OCI-LY7 (cell line): Measurements from ENCODE around the gene ABHD15. TPM values are rescaled to one million over a fixed set of nuclear protein-coding genes. Genes with fewer than 3 reads are reported as not detected.

ENCODE experiments used
- BruUV-seq: library from RNA; stranded (reverse); fragments of 400-500 nt; replicated peaks from 2 replicates; lab custom pipeline; 2021; lab: Mats Ljungman, UMichigan
- CTCF ChIA-PET: fragments of 300-600 bp; sonication (Branson Sonifier 250); formaldehyde crosslinking; loops from one replicate; lab custom pipeline; 2022; ENCODE audit warnings: antibody characterized with exemption; ENCODE audit not compliant: unreplicated experiment; lab: Charles Lee
- POLR2A ChIA-PET: fragments of 300-600 bp; sonication (Branson Sonifier 250); formaldehyde crosslinking; loops from one replicate; lab custom pipeline; 2022; ENCODE audit warnings: antibody characterized with exemption; lab: Charles Lee
- DNase-seq: peaks from one replicate; pipeline ENCODE4 v3.0.0-alpha.2; 2015; ENCODE audit warnings: low spot score
- H2AFZ ChIP-seq: fragments of 200-600 bp; sonication (generic), shearing (Covaris generic); 2 replicates; pipeline ENCODE4 v1.6.1; 2014; ENCODE audit warnings: mild to moderate bottlenecking, antibody characterized with exemption, low read length, moderate library complexity
- H3K27ac ChIP-seq: fragments of 200-600 bp; sonication (generic); 2 replicates; pipeline ENCODE4 v1.5.1; 2014; ENCODE audit warnings: mixed run types, low read depth, mild to moderate bottlenecking, moderate library complexity, low read length, inconsistent platforms; ENCODE audit not compliant: poor library complexity, severe bottlenecking
- H3K36me3 ChIP-seq: fragments of 200-600 bp; sonication (generic); 2 replicates; pipeline ENCODE4 v1.6.1; 2014; ENCODE audit warnings: mild to moderate bottlenecking, antibody characterized with exemption, low read length, moderate library complexity, mixed read lengths; ENCODE audit not compliant: insufficient read depth
- H3K4me1 ChIP-seq: fragments of 200-600 bp; sonication (generic); 2 replicates; pipeline ENCODE4 v1.5.1; 2014; ENCODE audit warnings: mild to moderate bottlenecking, low read length; ENCODE audit not compliant: insufficient read depth, poor library complexity, severe bottlenecking
- H3K4me2 ChIP-seq: fragments of 200-600 bp; sonication (generic); 2 replicates; pipeline ENCODE4 v1.6.1; 2014; ENCODE audit warnings: mild to moderate bottlenecking, low read length
- H3K4me3 ChIP-seq: fragments of 200-600 bp; sonication (generic); 2 replicates; pipeline ENCODE4 v1.5.1; 2014; ENCODE audit warnings: mild to moderate bottlenecking, low read depth, low read length; ENCODE audit not compliant: poor library complexity, severe bottlenecking
- H3K79me2 ChIP-seq: fragments of 200-600 bp; sonication (generic); 2 replicates; pipeline ENCODE4 v1.6.1; 2016; ENCODE audit warnings: low read depth, mild to moderate bottlenecking, low read length, moderate library complexity, mixed read lengths; ENCODE audit not compliant: insufficient read depth
- H3K9me2 ChIP-seq: fragments of 200-600 bp; sonication (generic); 2 replicates; pipeline ENCODE4 v1.6.1; 2016; ENCODE audit warnings: mild to moderate bottlenecking, low read length, mixed read lengths; ENCODE audit not compliant: insufficient read depth
- H3K9me3 ChIP-seq: fragments of 200-600 bp; sonication (generic); 2 replicates; pipeline ENCODE4 v1.6.1; 2014; ENCODE audit warnings: mild to moderate bottlenecking, mixed run types, low read length, mixed read lengths
- H4K20me1 ChIP-seq: fragments of 200-600 bp; sonication (generic); 2 replicates; pipeline ENCODE4 v1.6.1; 2014; ENCODE audit warnings: mild to moderate bottlenecking, antibody characterized with exemption, low read length, moderate library complexity, mixed read lengths; ENCODE audit not compliant: insufficient read depth
- EZH2phosphoT487 ChIP-seq: fragments of 200-600 bp; sonication (generic); IDR thresholded peaks from 2 replicates; pipeline ENCODE4 v1.6.1; 2018; ENCODE audit warnings: low read depth, borderline replicate concordance, mild to moderate bottlenecking, mixed run types, antibody characterized with exemption, low read length, moderate library complexity, mixed read lengths
- intact Hi-C: fragments of 100-400 bp; cut with micrococcal nuclease; formaldehyde crosslinking; loops from one replicate; pipeline ENCODE4 v1.10.0; 2022; ENCODE audit not compliant: unreplicated experiment
- total RNA-seq, 2 experiments: library from RNA; depleted of rRNA in 1 of 2; stranded (reverse); fragments of >200 nt in 1 of 2; shearing (Covaris generic) in 1 of 2; gene quantifications; 2 replicates each; pipeline ENCODE4 v1.2.3, GENCODE V29; 2014 to 2022
- TF ChIP-seq, protein P1 (sequence below): fragments of 200-600 bp; sonication (generic); conservative IDR thresholded peaks from 2 replicates; pipeline ENCODE4 v1.5.1; 2014; ENCODE audit warnings: mild to moderate bottlenecking, antibody characterized with exemption, low read length, moderate library complexity, mixed read lengths

Gene ABHD15
- total RNA-seq, 2 experiments from 2014 or later = 8.5 to 15.3 TPM

DNA sequence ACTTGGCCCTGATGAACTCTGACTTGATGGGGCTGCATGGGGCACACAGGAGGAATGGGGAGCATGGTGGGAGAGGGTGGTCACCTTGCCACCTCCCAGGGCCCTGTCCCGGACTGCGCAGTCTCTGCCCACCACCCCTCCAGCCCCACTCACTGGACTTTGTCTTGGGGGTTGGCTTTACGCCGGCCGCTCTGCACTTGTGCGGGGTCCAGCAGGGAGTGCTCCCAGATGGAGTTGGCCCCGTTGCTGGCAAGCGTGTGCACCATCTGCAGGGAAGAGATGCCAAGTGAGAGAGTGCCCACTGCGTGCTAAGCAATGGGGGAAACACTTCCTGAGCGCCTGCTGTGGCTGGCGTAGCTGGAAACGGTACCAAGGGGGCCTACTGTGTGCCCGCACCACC lies 15.9 kb upstream of the ABHD15 start:
- Histone ChIP-seq H3K4me2 (no peak overlapping the region), H3K36me3 (peaks cover 44% of the 10 kb centered on the region), H2AFZ (no peak overlapping the region), H3K27ac (no peak overlapping the region), H3K79me2 (peaks cover 35% of the 10 kb centered on the region), H3K9me3 (no peaks in the 10 kb centered on the region), H3K4me3 (no peak overlapping the region), H3K9me2 (no peaks in the 10 kb centered on the region), H4K20me1 (no peaks in the 10 kb centered on the region), H3K4me1 (peaks cover 49% of the 10 kb centered on the region)
- CTCF ChIA-PET = no interaction called here
- no peak for TF ChIP-seq EZH2phosphoT487
- TF ChIP-seq, protein P1, sequence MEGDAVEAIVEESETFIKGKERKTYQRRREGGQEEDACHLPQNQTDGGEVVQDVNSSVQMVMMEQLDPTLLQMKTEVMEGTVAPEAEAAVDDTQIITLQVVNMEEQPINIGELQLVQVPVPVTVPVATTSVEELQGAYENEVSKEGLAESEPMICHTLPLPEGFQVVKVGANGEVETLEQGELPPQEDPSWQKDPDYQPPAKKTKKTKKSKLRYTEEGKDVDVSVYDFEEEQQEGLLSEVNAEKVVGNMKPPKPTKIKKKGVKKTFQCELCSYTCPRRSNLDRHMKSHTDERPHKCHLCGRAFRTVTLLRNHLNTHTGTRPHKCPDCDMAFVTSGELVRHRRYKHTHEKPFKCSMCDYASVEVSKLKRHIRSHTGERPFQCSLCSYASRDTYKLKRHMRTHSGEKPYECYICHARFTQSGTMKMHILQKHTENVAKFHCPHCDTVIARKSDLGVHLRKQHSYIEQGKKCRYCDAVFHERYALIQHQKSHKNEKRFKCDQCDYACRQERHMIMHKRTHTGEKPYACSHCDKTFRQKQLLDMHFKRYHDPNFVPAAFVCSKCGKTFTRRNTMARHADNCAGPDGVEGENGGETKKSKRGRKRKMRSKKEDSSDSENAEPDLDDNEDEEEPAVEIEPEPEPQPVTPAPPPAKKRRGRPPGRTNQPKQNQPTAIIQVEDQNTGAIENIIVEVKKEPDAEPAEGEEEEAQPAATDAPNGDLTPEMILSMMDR = no peak
- POLR2A ChIA-PET = no interaction called here
- no peak for DNase-seq
- intact Hi-C loops = loop anchor here (5.0 kb wide), 1 partner anchor 35 kb away; no protein-coding TSS in a partner anchor
- BruUV-seq = no TSS peak

DNA sequence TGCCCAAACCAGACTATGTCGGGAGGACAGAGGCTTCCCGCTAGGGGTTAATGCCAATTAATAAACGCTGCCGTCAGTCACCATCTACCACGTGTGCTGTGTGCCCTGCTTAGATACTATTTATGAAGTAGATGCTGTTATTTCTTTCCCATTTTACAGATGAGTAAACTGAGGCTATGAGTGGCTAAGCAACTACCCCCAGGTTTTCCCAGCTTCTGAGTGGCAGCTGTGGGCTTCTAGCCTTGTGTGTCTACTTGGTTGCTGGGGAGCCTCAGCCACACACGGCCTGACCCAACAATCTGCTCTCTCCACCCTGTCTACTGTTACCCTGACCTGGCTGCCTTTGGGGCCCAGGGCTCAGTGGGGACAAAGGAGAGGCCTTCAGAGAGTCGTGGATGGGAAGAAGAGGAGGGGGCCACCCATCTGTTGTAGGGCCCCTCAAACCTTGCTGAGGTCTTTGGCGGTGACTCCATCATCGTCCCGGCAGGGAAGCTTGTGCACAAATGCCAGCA lies 15.5 kb upstream of the ABHD15 start:
- H4K20me1 ChIP-seq = no peaks in the 10 kb centered on the region
- TF ChIP-seq, protein P1 = no peak
- no peak for TF ChIP-seq EZH2phosphoT487
- peaks cover 30% of the 10 kb centered on the region for H3K79me2 ChIP-seq
- H3K4me1 ChIP-seq = peaks cover 44% of the 10 kb centered on the region
- no peak overlapping the region for H2AFZ ChIP-seq
- ChIA-PET CTCF (no interaction called here), POLR2A (no interaction called here)
- BruUV-seq = no TSS peak
- no peak overlapping the region for H3K4me3 ChIP-seq
- intact Hi-C loops = loop anchor here (5.0 kb wide), 1 partner anchor 35 kb away; no protein-coding TSS in a partner anchor
- no peak overlapping the region for H3K27ac ChIP-seq
- no peak for DNase-seq
- H3K36me3 ChIP-seq = peaks cover 47% of the 10 kb centered on the region
- H3K4me2 ChIP-seq = no peak overlapping the region
- H3K9me2 ChIP-seq = no peaks in the 10 kb centered on the region
- no peaks in the 10 kb centered on the region for H3K9me3 ChIP-seq

DNA sequence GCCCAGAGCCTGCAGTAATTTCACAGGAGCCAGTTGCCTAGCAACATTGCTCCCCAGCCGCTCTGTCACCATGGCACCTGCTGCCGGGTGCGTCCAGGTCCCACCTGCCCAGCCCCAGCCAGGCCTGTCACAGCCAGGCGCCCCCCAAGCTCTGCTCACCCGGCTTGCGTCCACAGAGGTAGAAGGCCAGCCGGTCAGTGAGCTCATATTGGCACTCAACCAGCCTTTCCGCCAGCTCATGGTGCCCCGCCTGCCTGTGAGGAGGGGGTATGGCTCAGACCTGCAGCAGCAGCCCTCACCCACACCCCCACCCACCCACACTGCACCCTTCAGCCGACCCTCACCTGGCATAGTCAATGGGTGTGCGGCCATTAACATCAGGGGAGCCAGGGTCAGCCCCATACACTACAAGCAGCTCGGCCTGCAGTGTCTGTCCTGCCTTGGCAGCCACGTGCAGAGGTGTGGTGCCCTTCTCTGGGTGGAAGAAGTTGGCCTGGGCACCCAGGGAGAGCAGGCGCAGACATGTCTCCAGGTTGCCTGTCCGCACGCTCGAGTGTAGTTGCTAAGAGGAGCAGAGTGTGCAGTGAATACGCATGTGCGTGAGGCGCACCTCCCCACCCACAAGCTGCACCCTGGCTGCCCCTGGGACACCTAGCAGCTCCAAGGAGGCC lies 14.9 kb upstream of the ABHD15 start:
- ChIA-PET POLR2A (no interaction called here), CTCF (interaction anchor here (1.6 kb wide), 1 partner anchor 10 kb away, joined by 4 read pairs; no protein-coding TSS in a partner anchor)
- H3K4me3 ChIP-seq = no peak overlapping the region
- no peak overlapping the region for H3K27ac ChIP-seq
- peaks cover 24% of the 10 kb centered on the region; the same call in 1 of the 2 replicates for H3K79me2 ChIP-seq
- no peak overlapping the region for H2AFZ ChIP-seq
- peaks cover 38% of the 10 kb centered on the region for H3K4me1 ChIP-seq
- H3K36me3 ChIP-seq = peaks cover 53% of the 10 kb centered on the region
- H3K9me2 ChIP-seq = no peaks in the 10 kb centered on the region
- TF ChIP-seq, protein P1 = no peak
- TF ChIP-seq EZH2phosphoT487 = no peak
- intact Hi-C loops = loop anchor here (5.0 kb wide), 1 partner anchor 36 kb away; no protein-coding TSS in a partner anchor
- H3K4me2 ChIP-seq = no peak overlapping the region
- no peaks in the 10 kb centered on the region for H3K9me3 ChIP-seq
- no peak for DNase-seq
- no peaks in the 10 kb centered on the region for H4K20me1 ChIP-seq
- no TSS peak for BruUV-seq
